Rectal smooth muscle tissue (tissue), 1 donor: Measurements from ENCODE around the gene ANKFN1.

Source experiments
- H3K27ac ChIP-seq: one replicate; pipeline ENCODE4 v1.7.0; 2013; ENCODE audit warnings: low read depth, low read length, inconsistent platforms
- H3K27me3 ChIP-seq: one replicate; pipeline ENCODE4 v1.7.0; 2013; ENCODE audit warnings: low read length; ENCODE audit not compliant: control insufficient read depth, insufficient read depth
- H3K36me3 ChIP-seq: one replicate; pipeline ENCODE4 v1.7.0; 2013; ENCODE audit warnings: low read length; ENCODE audit not compliant: control insufficient read depth, insufficient read depth
- H3K4me1 ChIP-seq: one replicate; pipeline ENCODE4 v1.7.0; 2013; ENCODE audit warnings: low read length; ENCODE audit not compliant: control insufficient read depth, insufficient read depth
- H3K4me3 ChIP-seq: one replicate; pipeline ENCODE4 v1.7.0; 2013; ENCODE audit warnings: low read length
- H3K9ac ChIP-seq: one replicate; pipeline ENCODE4 v1.7.0; 2013; ENCODE audit warnings: low read length

ANKFN1 gene

DNA sequence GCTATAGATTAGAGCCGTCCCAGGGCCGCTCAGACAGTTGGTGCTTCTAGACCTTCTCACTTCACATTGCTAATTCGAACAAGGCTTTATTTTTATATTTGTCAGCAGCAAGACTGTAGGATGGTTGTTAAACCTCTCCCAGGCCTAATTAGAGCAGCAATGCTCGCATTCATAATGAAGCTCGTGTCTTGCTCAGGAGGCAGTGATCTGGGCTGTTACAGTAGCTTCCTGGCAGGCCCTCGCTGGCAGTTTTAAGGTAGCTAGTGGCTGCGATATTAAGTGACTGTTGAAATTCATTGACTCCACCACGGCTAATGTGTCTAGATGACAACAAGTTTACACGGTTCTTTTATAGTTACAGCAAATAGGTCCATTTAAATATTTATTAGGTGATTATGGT, 23.2 kb upstream of the ANKFN1 start:
- Histone ChIP-seq H3K27ac (no peak overlapping the region), H3K36me3 (no peaks in the 10 kb centered on the region), H3K9ac (no peak overlapping the region), H3K4me3 (no peak overlapping the region), H3K4me1 (no peaks in the 10 kb centered on the region), H3K27me3 (no peaks in the 10 kb centered on the region)

- no peak overlapping the region for H3K27ac ChIP-seq
- H3K4me3 ChIP-seq = no peak overlapping the region
- no peak overlapping the region for H3K9ac ChIP-seq
- H3K36me3 ChIP-seq = no peaks in the 10 kb centered on the region
- no peaks in the 10 kb centered on the region for H3K27me3 ChIP-seq
- no peaks in the 10 kb centered on the region for H3K4me1 ChIP-seq
These were observed 22.6 kb upstream of the ANKFN1 start for GRCh38 chr17:56130631-56131030.

- Histone ChIP-seq H3K27me3 (no peaks in the 10 kb centered on the region), H3K9ac (no peak overlapping the region), H3K4me3 (no peak overlapping the region), H3K4me1 (no peaks in the 10 kb centered on the region), H3K27ac (no peak overlapping the region), H3K36me3 (no peaks in the 10 kb centered on the region)
These were observed 21.8 kb upstream of the ANKFN1 start for GRCh38 chr17:56131431-56131830.

GRCh38 chr17:56136301-56136700, 17.0 kb upstream of the ANKFN1 start:
- H3K4me3 ChIP-seq = no peak overlapping the region
- no peaks in the 10 kb centered on the region for H3K36me3 ChIP-seq
- H3K27me3 ChIP-seq = no peaks in the 10 kb centered on the region
- no peak overlapping the region for H3K9ac ChIP-seq
- no peaks in the 10 kb centered on the region for H3K4me1 ChIP-seq
- no peak overlapping the region for H3K27ac ChIP-seq

DNA sequence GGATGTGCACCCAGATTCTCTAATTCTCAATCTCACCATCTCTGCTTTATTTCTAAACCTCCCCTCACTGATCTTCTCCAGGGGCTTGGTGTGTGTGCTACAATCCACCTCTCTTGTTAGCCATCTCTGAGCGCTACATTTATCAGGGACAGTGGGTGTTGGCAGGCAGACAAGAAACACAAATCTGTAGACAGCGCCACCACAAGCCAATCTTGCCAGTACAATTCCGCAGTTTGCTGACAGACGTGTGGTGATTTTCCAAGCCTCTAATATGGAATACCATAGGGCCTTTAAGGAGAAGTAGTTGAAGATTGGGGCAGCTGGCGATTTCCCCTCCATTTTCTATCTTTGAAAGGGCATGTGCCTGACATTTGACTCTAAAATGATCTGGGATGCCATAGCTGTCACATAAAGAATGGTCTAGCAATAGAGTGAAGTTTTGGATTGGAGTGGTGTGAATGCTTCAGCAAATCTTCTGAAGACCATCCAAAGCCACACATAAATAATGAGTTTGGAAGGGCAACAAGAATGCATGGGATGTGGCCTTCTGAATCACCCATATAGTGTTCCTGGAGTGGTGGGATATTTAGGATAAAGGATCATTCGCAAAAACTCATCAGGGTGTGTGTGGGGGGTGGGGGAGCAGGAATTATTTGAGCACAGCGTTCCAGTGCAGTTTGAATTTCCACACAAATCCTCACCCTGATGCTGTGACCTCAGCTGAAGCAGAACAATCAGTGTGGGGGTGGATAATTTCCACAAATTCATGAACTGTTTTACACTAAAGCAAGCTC, 12.0 kb upstream of the ANKFN1 start:
- H3K27ac ChIP-seq = no peak overlapping the region
- no peaks in the 10 kb centered on the region for H3K36me3 ChIP-seq
- H3K9ac ChIP-seq = no peak overlapping the region
- H3K4me3 ChIP-seq = no peak overlapping the region
- peaks cover 3% of the 10 kb centered on the region for H3K4me1 ChIP-seq
- H3K27me3 ChIP-seq = no peaks in the 10 kb centered on the region

DNA sequence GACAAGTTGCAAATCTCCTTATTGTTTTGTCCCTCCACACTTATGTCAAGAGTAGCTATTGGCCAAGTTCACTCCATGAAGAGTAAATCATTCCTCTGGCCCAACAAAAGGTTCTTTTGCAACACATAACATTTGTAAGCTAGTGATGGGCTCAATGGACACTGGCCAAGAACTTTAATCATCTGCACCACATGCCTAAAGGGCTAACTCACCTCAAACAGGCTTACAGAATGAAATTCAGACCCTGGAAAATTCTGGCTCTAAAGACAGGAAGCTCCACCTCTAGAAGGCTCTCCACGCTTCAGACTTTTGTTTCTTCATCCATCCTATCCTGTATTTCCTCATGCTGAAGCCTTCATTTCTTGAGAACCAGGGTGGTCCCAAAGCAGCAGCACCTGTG, 10.9 kb upstream of the ANKFN1 start:
- Histone ChIP-seq H3K27me3 (no peaks in the 10 kb centered on the region), H3K36me3 (no peaks in the 10 kb centered on the region)

DNA sequence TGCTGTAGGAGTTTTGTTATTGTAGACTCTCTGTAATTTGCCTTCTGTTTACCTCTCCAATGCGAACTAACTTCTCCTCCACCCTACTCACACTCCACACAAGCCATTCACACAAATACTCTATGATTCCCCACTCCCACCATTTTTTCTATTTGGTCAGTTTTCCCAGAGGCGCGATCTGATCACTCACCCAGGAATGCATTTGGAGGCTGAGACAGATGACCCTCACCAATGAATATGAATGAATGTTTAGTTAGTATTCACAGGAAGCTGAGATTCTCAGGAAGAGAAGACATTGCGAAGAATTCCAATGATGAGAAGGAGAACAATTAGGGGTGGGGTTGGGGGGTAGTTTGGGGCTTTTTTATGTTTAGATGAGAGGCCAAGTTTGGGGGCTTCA, 10.5 kb upstream of the ANKFN1 start:
- Histone ChIP-seq H3K4me1 (peaks cover 3% of the 10 kb centered on the region), H3K36me3 (no peaks in the 10 kb centered on the region), H3K9ac (no peak overlapping the region), H3K27me3 (no peaks in the 10 kb centered on the region), H3K27ac (no peak overlapping the region), H3K4me3 (no peak overlapping the region)

More for the DNA sequence above, 10.9 kb upstream of the ANKFN1 start:
- peaks cover 3% of the 10 kb centered on the region for H3K4me1 ChIP-seq
- H3K4me3 ChIP-seq = no peak overlapping the region
- H3K27ac ChIP-seq = no peak overlapping the region
- no peak overlapping the region for H3K9ac ChIP-seq

DNA sequence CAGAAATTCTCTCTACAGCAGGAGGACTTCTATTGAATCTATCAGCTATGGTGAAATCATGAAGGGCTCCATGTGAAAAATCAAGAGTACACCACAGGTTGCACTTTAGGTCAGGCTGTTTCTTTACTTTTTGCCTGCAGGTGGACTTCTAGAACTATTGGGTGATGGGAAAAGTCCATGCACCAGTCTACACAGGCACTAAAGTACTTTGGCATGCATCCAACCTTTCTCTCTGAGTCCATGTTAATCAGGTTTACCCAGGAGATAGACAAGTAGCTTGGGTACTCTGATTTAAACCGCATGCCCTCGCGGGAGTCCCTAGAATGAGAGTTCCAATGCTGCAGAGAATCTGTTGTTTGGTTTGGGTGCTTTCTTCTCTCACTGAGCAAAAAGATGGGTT, 9.1 kb upstream of the ANKFN1 start:
- Histone ChIP-seq H3K36me3 (no peaks in the 10 kb centered on the region), H3K4me1 (peaks cover 3% of the 10 kb centered on the region), H3K9ac (no peak overlapping the region), H3K27ac (no peak overlapping the region), H3K4me3 (no peak overlapping the region), H3K27me3 (no peaks in the 10 kb centered on the region)

- Histone ChIP-seq H3K36me3 (no peaks in the 10 kb centered on the region), H3K4me3 (no peak overlapping the region), H3K27me3 (no peaks in the 10 kb centered on the region), H3K9ac (no peak overlapping the region), H3K27ac (no peak overlapping the region), H3K4me1 (peaks cover 3% of the 10 kb centered on the region)
These were observed 6.7 kb upstream of the ANKFN1 start for GRCh38 chr17:56146534-56146933.

GRCh38 chr17:56148333-56148732, 4.9 kb upstream of the ANKFN1 start:
- H3K27ac ChIP-seq = no peak overlapping the region

DNA sequence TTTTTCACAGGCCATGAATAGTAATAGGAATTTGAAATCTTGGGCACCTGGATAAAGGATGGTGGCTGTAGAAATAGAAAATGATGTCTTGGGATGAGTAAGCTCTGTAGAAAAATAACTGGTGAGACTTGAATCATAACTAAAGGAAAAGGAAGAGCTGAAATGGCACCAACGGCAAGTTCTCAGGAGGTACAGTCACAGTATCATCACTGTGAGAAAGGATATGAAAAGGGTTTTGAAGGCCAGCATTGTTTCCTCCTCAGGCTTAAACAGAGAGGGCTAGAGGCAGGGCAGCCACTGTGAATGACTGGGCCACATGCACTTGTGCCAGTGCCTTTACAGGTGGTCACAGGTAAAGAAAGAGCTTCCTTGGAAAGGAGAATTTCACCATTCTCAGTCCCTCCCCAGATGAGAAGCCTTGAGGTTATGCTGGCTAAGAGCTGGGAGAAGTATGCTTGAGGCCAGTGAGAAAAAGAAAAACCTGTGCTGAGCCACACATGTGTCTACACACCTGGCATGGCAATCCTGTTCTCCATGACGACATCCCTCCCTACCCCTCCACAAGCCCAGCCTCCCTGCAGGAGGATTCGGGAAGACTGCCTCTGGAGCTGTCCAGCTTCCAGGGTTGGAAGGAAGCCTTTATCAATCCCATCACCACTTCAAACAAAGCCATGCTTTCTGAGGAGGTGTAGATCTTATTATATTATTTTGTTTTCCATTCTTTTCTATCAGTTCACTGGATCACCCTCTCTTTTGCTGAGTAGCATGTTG, 3.8 kb upstream of the ANKFN1 start:
- no peak overlapping the region for H3K27ac ChIP-seq
- H3K4me3 ChIP-seq = no peak overlapping the region
- H3K36me3 ChIP-seq = no peaks in the 10 kb centered on the region
- no peaks in the 10 kb centered on the region for H3K27me3 ChIP-seq
- no peak overlapping the region for H3K9ac ChIP-seq
- H3K4me1 ChIP-seq = no peaks in the 10 kb centered on the region

More at GRCh38 chr17:56148333-56148732, 4.9 kb upstream of the ANKFN1 start:
- H3K9ac ChIP-seq = no peak overlapping the region
- H3K4me3 ChIP-seq = no peak overlapping the region
- H3K36me3 ChIP-seq = no peaks in the 10 kb centered on the region
- no peaks in the 10 kb centered on the region for H3K27me3 ChIP-seq
- H3K4me1 ChIP-seq = no peaks in the 10 kb centered on the region

DNA sequence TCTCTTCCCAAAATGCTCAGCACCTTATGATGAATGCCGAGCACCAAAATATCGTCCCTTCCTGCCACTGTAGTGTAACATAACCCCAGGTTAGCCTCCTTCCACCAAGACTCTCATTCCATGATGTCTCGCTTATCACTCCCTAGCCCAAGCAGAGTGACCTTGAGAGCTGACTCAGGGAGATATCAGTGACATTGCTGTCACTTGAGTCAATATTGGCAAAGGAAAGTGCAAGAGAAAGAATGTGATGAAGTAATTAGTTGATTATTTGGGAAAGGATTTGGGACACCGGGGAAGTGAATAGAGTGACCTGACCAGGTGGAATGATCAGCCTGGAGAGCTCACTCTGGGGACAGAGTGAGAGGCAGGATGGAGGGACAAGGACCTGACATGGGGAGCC, 2.6 kb upstream of the ANKFN1 start:
- Histone ChIP-seq H3K4me1 (no peaks in the 10 kb centered on the region), H3K9ac (no peak overlapping the region), H3K4me3 (no peak overlapping the region), H3K36me3 (no peaks in the 10 kb centered on the region), H3K27ac (no peak overlapping the region), H3K27me3 (no peaks in the 10 kb centered on the region)

GRCh38 chr17:56157845-56158244, 4.6 kb downstream of the ANKFN1 start:
- H3K27me3 ChIP-seq = no peaks in the 10 kb centered on the region
- no peak overlapping the region for H3K4me3 ChIP-seq
- no peaks in the 10 kb centered on the region for H3K36me3 ChIP-seq
- H3K4me1 ChIP-seq = peaks cover 2% of the 10 kb centered on the region
- no peak overlapping the region for H3K9ac ChIP-seq
- no peak overlapping the region for H3K27ac ChIP-seq
